ENCODE data around the gene ZFPL1.

- no peak for TF ChIP-seq FOS (IDR thresholded peaks at IDR 0.05; ENCODE audit: borderline replicate concordance, insufficient read depth, low read length)
- TF ChIP-seq, protein P1, sequence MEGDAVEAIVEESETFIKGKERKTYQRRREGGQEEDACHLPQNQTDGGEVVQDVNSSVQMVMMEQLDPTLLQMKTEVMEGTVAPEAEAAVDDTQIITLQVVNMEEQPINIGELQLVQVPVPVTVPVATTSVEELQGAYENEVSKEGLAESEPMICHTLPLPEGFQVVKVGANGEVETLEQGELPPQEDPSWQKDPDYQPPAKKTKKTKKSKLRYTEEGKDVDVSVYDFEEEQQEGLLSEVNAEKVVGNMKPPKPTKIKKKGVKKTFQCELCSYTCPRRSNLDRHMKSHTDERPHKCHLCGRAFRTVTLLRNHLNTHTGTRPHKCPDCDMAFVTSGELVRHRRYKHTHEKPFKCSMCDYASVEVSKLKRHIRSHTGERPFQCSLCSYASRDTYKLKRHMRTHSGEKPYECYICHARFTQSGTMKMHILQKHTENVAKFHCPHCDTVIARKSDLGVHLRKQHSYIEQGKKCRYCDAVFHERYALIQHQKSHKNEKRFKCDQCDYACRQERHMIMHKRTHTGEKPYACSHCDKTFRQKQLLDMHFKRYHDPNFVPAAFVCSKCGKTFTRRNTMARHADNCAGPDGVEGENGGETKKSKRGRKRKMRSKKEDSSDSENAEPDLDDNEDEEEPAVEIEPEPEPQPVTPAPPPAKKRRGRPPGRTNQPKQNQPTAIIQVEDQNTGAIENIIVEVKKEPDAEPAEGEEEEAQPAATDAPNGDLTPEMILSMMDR (IDR thresholded peaks at IDR 0.05; ENCODE audit: extremely low read depth in 1 of 2, insufficient read depth in 1 of 2, low read depth in 1 of 2, low read length in 2 of 2) = no peak
- TF ChIP-seq POLR2AphosphoS5 (IDR thresholded peaks at IDR 0.05; ENCODE audit: insufficient read depth, low read depth, low read length) = no peak
Observed at GRCh38 chr11:65045061-65045460, 39.0 kb upstream of the ZFPL1 start.

Data from endothelial cell of umbilical vein (primary cell).